Ureter (tissue), 1 donor: ENCODE results near the gene MICAL2. TPM values are rescaled to one million over a fixed set of nuclear protein-coding genes. Genes with fewer than 3 reads are reported as not detected.

Experiments used
- DNase-seq: peaks from one replicate; pipeline ENCODE4 v3.0.0-alpha.2; 2020; ENCODE audit warnings: low spot score
- total RNA-seq: library from RNA; stranded (reverse); gene quantifications from one replicate; pipeline ENCODE4 v1.2.4, GENCODE V29; 2023
- donor health status: DM: yes; HTN: yes; CAD: no.

MICAL2 gene
- total RNA-seq, 1 donor from 2014 or later, result 215 TPM

GRCh38 chr11:12076840-12077534 is 33.4 kb upstream of the MICAL2 start:
- DNase-seq, result no peak

GRCh38 chr11:12077535-12078280 is 32.7 kb upstream of the MICAL2 start:
- no peak for DNase-seq

- DNase-seq, result peak; percentile 76
Measured at GRCh38 chr11:12079726-12080556, 30.4 kb upstream of the MICAL2 start.

GRCh38 chr11:12083380-12083779 is 27.0 kb upstream of the MICAL2 start:
- DNase-seq, result no peak

- DNase-seq, result no peak
Measured at GRCh38 chr11:12084256-12084655, 26.1 kb upstream of the MICAL2 start.

GRCh38 chr11:12085371-12086251 is 24.8 kb upstream of the MICAL2 start:
- DNase-seq, result no peak

GRCh38 chr11:12086271-12087074 is 23.9 kb upstream of the MICAL2 start:
- peak; percentile 70 for DNase-seq

- DNase-seq, result no peak
Measured at GRCh38 chr11:12087075-12088004, 23.1 kb upstream of the MICAL2 start.

- peak; percentile 78 for DNase-seq
Measured at GRCh38 chr11:12088047-12088481, 22.3 kb upstream of the MICAL2 start.

GRCh38 chr11:12088531-12088930 is 21.9 kb upstream of the MICAL2 start:
- DNase-seq, result no peak

GRCh38 chr11:12089041-12089440 is 21.3 kb upstream of the MICAL2 start:
- no peak for DNase-seq

- no peak for DNase-seq
Measured at GRCh38 chr11:12089473-12089872, 20.9 kb upstream of the MICAL2 start.

GRCh38 chr11:12090061-12090591 is 20.3 kb upstream of the MICAL2 start:
- DNase-seq, result no peak

GRCh38 chr11:12090761-12091258 is 19.6 kb upstream of the MICAL2 start:
- peak; percentile 73 for DNase-seq

- DNase-seq, result no peak
Measured at GRCh38 chr11:12091956-12092558, 18.3 kb upstream of the MICAL2 start.

- DNase-seq, result no peak
Measured at GRCh38 chr11:12092714-12093113, 17.7 kb upstream of the MICAL2 start.

- DNase-seq, result no peak
Measured at GRCh38 chr11:12094872-12095800, 15.3 kb upstream of the MICAL2 start.
